Stomach (tissue), 9 donors: ENCODE data around the gene CEP44. TPM values are rescaled to one million over a fixed set of nuclear protein-coding genes. Genes with fewer than 3 reads are reported as not detected.

Experiments
- DNase-seq, 2 donors: peaks; one replicate each; pipeline versions ENCODE4 v3.0.0 to v3.0.0-alpha.2; 2013 to 2019
- H3K27ac ChIP-seq, 5 donors: fragments of 200-600 bp in 4 of 5; sonication (generic) in 4 of 5; one replicate each; pipeline ENCODE4 v1.5.1; 2013 to 2019; ENCODE audit warnings: mild to moderate bottlenecking in 1 of 5, moderate library complexity in 1 of 5
- H3K27me3 ChIP-seq, 3 donors: fragments of 200-600 bp; sonication (generic); one replicate each; pipeline ENCODE4 v1.5.1; 2017 to 2019; ENCODE audit warnings: mixed run types in 1 of 3
- H3K36me3 ChIP-seq, 4 donors: fragments of 200-600 bp; sonication (generic); 1 replicate in 3 of 4; 2 replicates in 1 of 4; pipeline ENCODE4 v1.5.1; 2016 to 2019
- H3K4me1 ChIP-seq, 4 donors: fragments of 200-600 bp; sonication (generic); one replicate each; pipeline ENCODE4 v1.5.1; 2016 to 2019
- H3K4me3 ChIP-seq, 4 donors: fragments of 200-600 bp; sonication (generic) in 3 of 4; one replicate each; pipeline ENCODE4 v1.5.1; 2016 to 2019; ENCODE audit warnings: mild to moderate bottlenecking in 1 of 4
- H3K9me3 ChIP-seq, 4 donors: fragments of 200-600 bp; sonication (generic); one replicate each; pipeline ENCODE4 v1.5.1; 2016 to 2019
- EP300 ChIP-seq: sonication (generic); formaldehyde crosslinking; IDR thresholded peaks from one replicate; pipeline ENCODE4 v1.6.1; 2017; ENCODE audit warnings: antibody characterized with exemption
- POLR2A ChIP-seq, 4 donors: fragments of 450-650 bp; IDR thresholded peaks; one replicate each; pipeline ENCODE4 v1.6.1; 2016; ENCODE audit warnings: antibody characterized with exemption in 4 of 4, control low read depth in 2 of 4, mild to moderate bottlenecking in 1 of 4, moderate library complexity in 1 of 4
- POLR2AphosphoS5 ChIP-seq, 3 donors: sonication (generic); formaldehyde crosslinking; IDR thresholded peaks; one replicate each; pipeline ENCODE4 v1.6.1; 2016; ENCODE audit warnings: antibody characterized with exemption in 3 of 3
- WGBS, 5 donors: extraction: QIAGEN DNeasy Blood & Tissue Kit in 3 of 5; methylation state at CpG; one replicate each; pipeline versions ENCODE4 v1.1.5 to v1.1.7; 2013 to 2018; 5-methylcytosine and 5-hydroxymethylcytosine counted together
- intact Hi-C: fragments of 100-400 bp; cut with DNase I; formaldehyde crosslinking; loops from one replicate; pipeline ENCODE4 v1.15.1; 2023; ENCODE audit warnings: low total_unique reads
- polyA plus RNA-seq, 3 donors: library from polyadenylated mRNA; stranded (reverse); fragments of 200-250 nt; gene quantifications; one replicate each; pipeline ENCODE4 v1.2.3, GENCODE V29; 2013
- total RNA-seq, 5 donors: library from RNA; depleted of rRNA; stranded (reverse); fragments of >200 nt; gene quantifications; one replicate each; pipeline versions ENCODE4 v1.1.0 to v1.2.3, GENCODE V29; 2014 to 2016
- TF ChIP-seq, protein P1 (sequence below), 7 experiments: fragments of 450-650 bp in 4 of 7; fragments of 200-600 bp in 3 of 7; sonication (generic) in 3 of 7; IDR thresholded peaks; one replicate each; pipeline ENCODE4 v1.5.1; 2016 to 2019; ENCODE audit warnings: antibody characterized with exemption in 7 of 7, control low read depth in 2 of 7, mild to moderate bottlenecking in 1 of 7
- donor health status: healthy with polysubstance abuse.
- donor health status: Bipolar disorder and iron deficiency.
- donor health status: healthy.

CEP44 gene
- total and polyA plus RNA-seq, 8 donors = 3.4 to 42.0 (median 12.9) TPM

DNA sequence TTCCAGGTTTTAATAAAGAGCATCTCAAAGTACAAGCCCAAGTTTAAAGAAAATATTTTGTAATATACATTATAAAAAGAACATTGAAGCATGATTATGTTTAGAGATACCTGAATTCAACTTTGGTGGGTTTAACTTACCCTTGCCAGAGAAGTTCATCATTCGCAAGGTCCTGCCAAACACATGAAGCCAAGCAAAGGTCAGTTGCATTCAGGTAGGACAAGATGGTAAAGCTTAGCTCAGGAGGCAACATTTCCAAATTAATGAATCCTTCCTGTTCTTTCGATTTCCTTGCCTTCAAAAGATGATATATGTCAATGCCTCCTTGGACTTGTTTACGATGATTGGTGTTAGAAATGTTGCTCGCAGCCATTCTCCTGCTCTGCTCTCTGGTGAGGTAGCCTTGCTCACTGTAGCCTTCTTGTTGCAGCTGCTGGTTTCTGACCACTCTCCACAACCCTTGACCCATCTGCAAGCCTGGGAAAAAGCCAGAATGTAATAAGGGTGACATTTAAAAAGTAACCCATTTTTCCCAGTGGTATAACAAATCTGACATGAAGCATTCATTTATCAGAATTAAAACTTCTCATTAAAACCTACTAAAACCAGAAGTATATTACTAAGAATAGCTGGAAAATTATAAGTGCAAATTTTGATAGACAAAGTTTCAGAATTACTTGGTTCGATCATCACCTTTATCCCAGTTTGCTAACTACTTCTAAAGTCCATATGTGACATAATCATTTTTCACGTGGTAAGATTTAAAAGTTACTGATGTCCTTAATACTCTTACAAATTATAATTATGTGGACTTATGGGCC, 20.9 kb upstream of the CEP44 start:
- Histone ChIP-seq H3K4me3 (no peak overlapping the region), H3K27ac (peak overlapping the region in 1 of 5 donors; percentile 9), H3K36me3 (peaks cover 0 to 12% (median 6%) of the 10 kb centered on the region in 4 donors), H3K9me3 (no peaks in the 10 kb centered on the region), H3K27me3 (no peaks in the 10 kb centered on the region), H3K4me1 (peaks cover 0 to 58% (median 21%) of the 10 kb centered on the region in 4 donors)
- 83 to 86% (median 84%) methylated on average over 6 of the region's 6 CpGs for WGBS, 5 donors
- no peak for DNase-seq
- intact Hi-C loops = no loop called here
- TF ChIP-seq POLR2AphosphoS5 (IDR thresholded peaks at IDR 0.05) (no peak), EP300 (no peak), POLR2A (IDR thresholded peaks at IDR 0.05) (no peak)
- TF ChIP-seq, protein P1, sequence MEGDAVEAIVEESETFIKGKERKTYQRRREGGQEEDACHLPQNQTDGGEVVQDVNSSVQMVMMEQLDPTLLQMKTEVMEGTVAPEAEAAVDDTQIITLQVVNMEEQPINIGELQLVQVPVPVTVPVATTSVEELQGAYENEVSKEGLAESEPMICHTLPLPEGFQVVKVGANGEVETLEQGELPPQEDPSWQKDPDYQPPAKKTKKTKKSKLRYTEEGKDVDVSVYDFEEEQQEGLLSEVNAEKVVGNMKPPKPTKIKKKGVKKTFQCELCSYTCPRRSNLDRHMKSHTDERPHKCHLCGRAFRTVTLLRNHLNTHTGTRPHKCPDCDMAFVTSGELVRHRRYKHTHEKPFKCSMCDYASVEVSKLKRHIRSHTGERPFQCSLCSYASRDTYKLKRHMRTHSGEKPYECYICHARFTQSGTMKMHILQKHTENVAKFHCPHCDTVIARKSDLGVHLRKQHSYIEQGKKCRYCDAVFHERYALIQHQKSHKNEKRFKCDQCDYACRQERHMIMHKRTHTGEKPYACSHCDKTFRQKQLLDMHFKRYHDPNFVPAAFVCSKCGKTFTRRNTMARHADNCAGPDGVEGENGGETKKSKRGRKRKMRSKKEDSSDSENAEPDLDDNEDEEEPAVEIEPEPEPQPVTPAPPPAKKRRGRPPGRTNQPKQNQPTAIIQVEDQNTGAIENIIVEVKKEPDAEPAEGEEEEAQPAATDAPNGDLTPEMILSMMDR (IDR thresholded peaks at IDR 0.05) = no peak

DNA sequence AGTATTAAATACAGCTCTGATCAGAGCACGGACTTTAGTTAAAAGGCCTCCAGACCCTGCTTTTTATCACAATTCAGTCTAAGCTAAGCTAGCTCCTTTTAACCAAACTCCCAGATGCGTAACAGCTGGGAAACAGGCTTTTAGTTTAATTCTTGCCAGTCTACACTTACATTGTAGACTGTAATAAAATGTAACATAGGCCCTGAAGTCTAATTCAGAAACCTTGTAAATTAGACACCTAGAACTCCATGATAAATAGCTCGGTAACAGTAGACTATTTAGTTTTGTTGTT, 20.3 kb upstream of the CEP44 start:
- Histone ChIP-seq H3K36me3 (peaks cover 0 to 14% (median 4%) of the 10 kb centered on the region in 4 donors), H3K27me3 (no peaks in the 10 kb centered on the region), H3K9me3 (no peaks in the 10 kb centered on the region), H3K4me3 (no peak overlapping the region), H3K4me1 (peaks cover 0 to 58% (median 21%) of the 10 kb centered on the region in 4 donors), H3K27ac (peak overlapping the region in 1 of 5 donors; percentile 9)
- intact Hi-C loops = no loop called here
- DNase-seq = peak in 1 of 2 donors; percentile 29
- 81 to 91% (median 89%) methylated on average over 3 of the region's 3 CpGs for WGBS, 5 donors
- TF ChIP-seq POLR2AphosphoS5 (IDR thresholded peaks at IDR 0.05) (no peak), POLR2A (IDR thresholded peaks at IDR 0.05) (no peak), EP300 (no peak)
- TF ChIP-seq, protein P1 (IDR thresholded peaks at IDR 0.05) = no peak

DNA sequence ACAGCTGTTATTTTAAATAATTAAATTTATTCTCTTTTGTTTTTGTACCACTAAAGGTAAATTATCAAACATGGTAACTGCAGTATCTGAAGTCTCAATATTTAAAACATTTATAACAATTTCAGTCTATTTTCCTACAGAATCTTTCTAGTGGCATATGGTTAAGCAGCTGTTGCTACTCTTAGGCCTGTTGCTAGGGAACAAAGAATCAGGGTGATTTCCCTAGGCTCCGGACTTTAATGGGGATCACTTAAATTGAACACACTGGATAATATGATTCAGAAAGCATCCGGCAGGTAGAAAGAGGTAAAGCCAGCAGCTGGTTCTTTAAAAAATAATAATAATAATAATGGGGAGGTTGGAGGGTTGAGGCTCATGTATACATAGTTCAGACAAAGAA, 17.8 kb upstream of the CEP44 start:
- 55 to 81% (median 78%) methylated on average over 2 of the region's 2 CpGs for WGBS, 5 donors
- Histone ChIP-seq H3K27ac (no peak overlapping the region), H3K4me3 (no peak overlapping the region), H3K27me3 (no peaks in the 10 kb centered on the region), H3K4me1 (peaks cover 0 to 43% (median 13%) of the 10 kb centered on the region in 4 donors), H3K36me3 (peaks cover 0 to 13% (median 2%) of the 10 kb centered on the region in 4 donors), H3K9me3 (no peaks in the 10 kb centered on the region)
- peak in 1 of 2 donors; percentile 61 for DNase-seq
- intact Hi-C loops = no loop called here
- TF ChIP-seq, protein P1 (IDR thresholded peaks at IDR 0.05) = no peak
- TF ChIP-seq POLR2AphosphoS5 (IDR thresholded peaks at IDR 0.05) (no peak), EP300 (no peak), POLR2A (IDR thresholded peaks at IDR 0.05) (no peak)

DNA sequence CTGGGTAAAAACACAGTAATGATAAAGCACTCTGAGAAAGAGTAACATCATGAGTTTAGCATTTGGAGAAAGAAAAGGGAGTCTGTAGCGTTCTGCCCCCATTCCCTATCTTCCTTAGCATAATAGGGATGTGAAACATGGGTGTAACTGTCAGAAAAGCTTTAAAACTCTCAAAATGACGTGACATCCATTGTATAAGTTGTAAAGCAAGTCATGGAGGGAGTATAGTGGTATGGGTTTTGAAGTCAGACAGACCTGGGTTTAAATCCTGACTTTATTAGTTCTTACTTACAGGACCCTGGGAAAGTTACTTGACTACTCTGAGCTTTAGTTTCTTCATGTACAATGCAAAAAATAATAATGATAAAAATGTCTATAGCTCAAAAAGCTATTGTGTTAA, 17.3 kb upstream of the CEP44 start:
- WGBS, 5 donors = 42 to 89% (median 82%) methylated on average over 2 of the region's 2 CpGs
- Histone ChIP-seq H3K4me3 (no peak overlapping the region), H3K4me1 (peaks cover 0 to 38% (median 11%) of the 10 kb centered on the region in 4 donors), H3K36me3 (peaks cover 0 to 13% (median 2%) of the 10 kb centered on the region in 4 donors), H3K9me3 (no peaks in the 10 kb centered on the region), H3K27ac (no peak overlapping the region), H3K27me3 (no peaks in the 10 kb centered on the region)
- intact Hi-C loops = no loop called here
- DNase-seq = no peak
- TF ChIP-seq POLR2AphosphoS5 (IDR thresholded peaks at IDR 0.05) (no peak), POLR2A (IDR thresholded peaks at IDR 0.05) (no peak), EP300 (no peak)
- TF ChIP-seq, protein P1 (IDR thresholded peaks at IDR 0.05) = no peak
